ENCODE measurements around the gene PTMA.
"Not testable (repeated sequence)": the region's sequence is repeated elsewhere in the genome, so short reads cannot be mapped to it uniquely, and the experiment has no call there.

Gene PTMA

GRCh38 chr2:231699006-231699405, 9.3 kb upstream of the PTMA start:
- no peak for DNase-seq

- DNase-seq: no peak
Observed at GRCh38 chr2:231701456-231702373, 6.6 kb upstream of the PTMA start.

- no peak for DNase-seq
Observed at GRCh38 chr2:231704017-231704416, 4.3 kb upstream of the PTMA start.

GRCh38 chr2:231706731-231707624, 1.3 kb upstream of the PTMA start:
- DNase-seq: peak; percentile 97

GRCh38 chr2:231707625-231707926, 749 bp upstream of the PTMA start:
- DNase-seq: no peak

GRCh38 chr2:231708773-231709635, 679 bp downstream of the PTMA start:
- DNase-seq: peak; percentile 60

- peak; percentile 50 for DNase-seq
Observed at GRCh38 chr2:231709636-231709980, 1.3 kb downstream of the PTMA start.

- DNase-seq: peak; percentile 86
Observed at GRCh38 chr2:231709981-231710798, 1.9 kb downstream of the PTMA start.

- DNase-seq: peak; percentile 15
Observed at GRCh38 chr2:231710799-231711676, 2.7 kb downstream of the PTMA start.

- peak; percentile 23 for DNase-seq
Observed at GRCh38 chr2:231711677-231712450, 3.5 kb downstream of the PTMA start.

- DNase-seq: peak; percentile 44
Observed at GRCh38 chr2:231712451-231713021, 4.2 kb downstream of the PTMA start.

GRCh38 chr2:231713406-231713729, 5.0 kb downstream of the PTMA start:
- not testable (repeated sequence) for DNase-seq

- peak; percentile 85 for DNase-seq
Observed at GRCh38 chr2:231713730-231714638, 5.7 kb downstream of the PTMA start.

- DNase-seq: peak; percentile 68
Observed at GRCh38 chr2:231714639-231715498, 6.5 kb downstream of the PTMA start.

- DNase-seq: no peak
Observed at GRCh38 chr2:231715499-231715837, 7.1 kb downstream of the PTMA start.

- DNase-seq: no peak
Observed at GRCh38 chr2:231715988-231716616, 7.8 kb downstream of the PTMA start.

GRCh38 chr2:231716666-231717280, 8.4 kb downstream of the PTMA start:
- no peak for DNase-seq

All from central memory CD4-positive, alpha-beta T cell (primary cell).